IMR-90 (cell line): ENCODE measurements around the gene LIPI. TPM values are rescaled to one million over a fixed set of nuclear protein-coding genes. Genes with fewer than 3 reads are reported as not detected.

Experiments
- ATAC-seq: fragments of 200-7000 bp; cut with Tn5 transposase; 2 replicates; pipeline ENCODE4 v1.9.1; 2020; ENCODE audit warnings: low read depth, mild to moderate bottlenecking, moderate library complexity
- BruUV-seq: library from RNA; stranded (reverse); fragments of 400-500 nt; replicated peaks from 2 replicates; lab custom pipeline; 2021; lab: Mats Ljungman, UMichigan
- CTCF ChIA-PET: fragments of 300-600 bp; formaldehyde crosslinking; extraction: SDS; loops from one replicate; lab custom pipeline; 2021; ENCODE audit warnings: antibody characterized with exemption; lab: Yijun Ruan, JAX
- POLR2A ChIA-PET: fragments of 300-600 bp; sonication (Branson Sonifier 250); formaldehyde crosslinking; loops from one replicate; lab custom pipeline; 2022; ENCODE audit warnings: antibody characterized with exemption; ENCODE audit not compliant: unreplicated experiment; lab: Charles Lee
- DNase-seq: peaks from one replicate; pipeline ENCODE4 v3.0.0; 2013
- H2AFZ ChIP-seq: replicated peaks from 2 replicates; pipeline ENCODE3; 2013; ENCODE audit warnings: low read length, mild to moderate bottlenecking; ENCODE audit not compliant: poor library complexity
- H2AK5ac ChIP-seq: 2 replicates; pipeline ENCODE4 v1.6.1; 2013; ENCODE audit warnings: low read depth, low read length, inconsistent platforms
- H2AK9ac ChIP-seq: replicated peaks from 2 replicates; pipeline ENCODE3; 2013; ENCODE audit warnings: mild to moderate bottlenecking, low read depth, low read length, moderate library complexity; ENCODE audit not compliant: poor library complexity
- H2BK120ac ChIP-seq: 2 replicates; pipeline ENCODE4 v1.6.1; 2013; ENCODE audit warnings: low read depth, low read length, inconsistent platforms
- H2BK15ac ChIP-seq: 3 replicates; pipeline ENCODE4 v1.6.1; 2013; ENCODE audit warnings: low read depth, low read length, inconsistent platforms
- H2BK20ac ChIP-seq: 2 replicates; pipeline ENCODE4 v1.6.1; 2013; ENCODE audit warnings: low read depth, mild to moderate bottlenecking, inconsistent platforms, low read length, moderate library complexity
- H2BK5ac ChIP-seq: 2 replicates; pipeline ENCODE4 v1.6.1; 2013; ENCODE audit warnings: mild to moderate bottlenecking, low read depth, low read length, inconsistent platforms; ENCODE audit not compliant: poor library complexity, severe bottlenecking
- H3K14ac ChIP-seq: replicated peaks from 2 replicates; pipeline ENCODE4 v1.6.1; 2013; ENCODE audit warnings: low read depth, low read length, inconsistent platforms
- H3K18ac ChIP-seq: 2 replicates; pipeline ENCODE4 v1.6.1; 2013; ENCODE audit warnings: low read depth, low read length, control low read depth
- H3K23ac ChIP-seq: 2 replicates; pipeline ENCODE4 v1.6.1; 2013; ENCODE audit warnings: low read depth, low read length, inconsistent platforms
- H3K27ac ChIP-seq: 2 replicates; pipeline ENCODE4 v1.5.1; 2013; ENCODE audit warnings: mild to moderate bottlenecking, control low read depth, low read length; ENCODE audit not compliant: insufficient read depth
- H3K27me3 ChIP-seq: 2 replicates; pipeline ENCODE4 v1.6.1; 2013; ENCODE audit warnings: low read length; ENCODE audit not compliant: control insufficient read depth, insufficient read depth
- H3K36me3 ChIP-seq: 2 replicates; pipeline ENCODE4 v1.6.1; 2013; ENCODE audit warnings: low read length, mixed read lengths; ENCODE audit not compliant: control insufficient read depth, insufficient read depth
- H3K4ac ChIP-seq: 2 replicates; pipeline ENCODE4 v1.6.1; 2013; ENCODE audit warnings: low read depth, low read length, inconsistent platforms
- H3K4me1 ChIP-seq: 2 replicates; pipeline ENCODE4 v1.6.1; 2013; ENCODE audit warnings: low read length, mixed read lengths; ENCODE audit not compliant: control insufficient read depth, insufficient read depth
- H3K4me2 ChIP-seq: 2 replicates; pipeline ENCODE4 v1.6.1; 2013; ENCODE audit warnings: low read depth, mild to moderate bottlenecking, control low read depth, low read length, moderate library complexity
- H3K4me3 ChIP-seq: 2 replicates; pipeline ENCODE4 v1.5.1; 2013; ENCODE audit warnings: low read depth, mild to moderate bottlenecking, control low read depth, low read length, moderate library complexity; ENCODE audit not compliant: insufficient read depth
- H3K56ac ChIP-seq: 2 replicates; pipeline ENCODE4 v1.6.1; 2013; ENCODE audit warnings: low read length, inconsistent platforms; ENCODE audit not compliant: insufficient read depth; ENCODE audit errors: extremely low read depth
- H3K79me1 ChIP-seq, 2 experiments: 2 replicates each; pipeline ENCODE4 v1.6.1; 2013; ENCODE audit warnings: low read length in 2 of 2, inconsistent platforms in 1 of 2, low read depth in 1 of 2
- H3K9ac ChIP-seq: 2 replicates; pipeline ENCODE4 v1.6.1; 2013; ENCODE audit warnings: low read depth, low read length, control low read depth
- H3K9me1 ChIP-seq: 2 replicates; pipeline ENCODE4 v1.6.1; 2013; ENCODE audit warnings: low read length, inconsistent platforms; ENCODE audit not compliant: insufficient read depth
- H3K9me3 ChIP-seq: 2 replicates; pipeline ENCODE4 v1.6.1; 2013; ENCODE audit warnings: low read length; ENCODE audit not compliant: control insufficient read depth, insufficient read depth
- H4K20me1 ChIP-seq: 2 replicates; pipeline ENCODE4 v1.6.1; 2013; ENCODE audit warnings: low read length, inconsistent platforms; ENCODE audit not compliant: insufficient read depth
- H4K5ac ChIP-seq: 2 replicates; pipeline ENCODE4 v1.6.1; 2013; ENCODE audit warnings: mild to moderate bottlenecking, low read depth, low read length, control low read depth
- H4K8ac ChIP-seq, 2 experiments: 2 replicates each; pipeline ENCODE4 v1.6.1; 2013; ENCODE audit warnings: low read depth in 2 of 2, low read length in 2 of 2, control low read depth in 1 of 2, inconsistent platforms in 1 of 2
- H4K91ac ChIP-seq: 2 replicates; pipeline ENCODE4 v1.6.1; 2013; ENCODE audit warnings: low read depth, low read length, inconsistent platforms; ENCODE audit not compliant: insufficient read depth
- BHLHE40 ChIP-seq: fragments of 150-350 bp; IDR thresholded peaks from 2 replicates; pipeline ENCODE4 v1.6.1; 2016; ENCODE audit warnings: mild to moderate bottlenecking, low read depth, low read length
- CEBPB ChIP-seq: IDR thresholded peaks from 2 replicates; pipeline ENCODE4 v1.6.1; 2012; ENCODE audit warnings: low read depth, low read length, improper control_type of control experiment
- CTCF ChIP-seq: conservative IDR thresholded peaks from 2 replicates; pipeline ENCODE4 v1.5.1; 2012; ENCODE audit warnings: mild to moderate bottlenecking, low read depth, low read length, improper control_type of control experiment
- ELK1 ChIP-seq: fragments of 150-350 bp; IDR thresholded peaks from 2 replicates; pipeline ENCODE4 v1.6.1; 2016; ENCODE audit warnings: low read depth, mild to moderate bottlenecking, low read length, moderate library complexity, borderline replicate concordance
- FOS ChIP-seq: fragments of 150-350 bp; IDR thresholded peaks from 2 replicates; pipeline ENCODE4 v1.6.1; 2016; ENCODE audit warnings: low read depth, low read length
- MAFK ChIP-seq: IDR thresholded peaks from 2 replicates; pipeline ENCODE4 v1.6.1; 2012; ENCODE audit warnings: low read depth, low read length, improper control_type of control experiment
- POLR2A ChIP-seq: IDR thresholded peaks from 2 replicates; pipeline ENCODE4 v1.6.1; 2012; ENCODE audit warnings: mild to moderate bottlenecking, low read depth, low read length
- RAD21 ChIP-seq: IDR thresholded peaks from 2 replicates; pipeline ENCODE4 v1.6.1; 2012; ENCODE audit warnings: low read length, improper control_type of control experiment
- RCOR1 ChIP-seq: IDR thresholded peaks from 2 replicates; pipeline ENCODE4 v1.6.1; 2012; ENCODE audit warnings: mild to moderate bottlenecking, low read length, improper control_type of control experiment; ENCODE audit not compliant: insufficient replicate concordance
- RFX5 ChIP-seq: IDR thresholded peaks from 2 replicates; pipeline ENCODE4 v1.8.0; 2012; ENCODE audit warnings: low read depth, mild to moderate bottlenecking, low read length, moderate library complexity
- SMC3 ChIP-seq: fragments of 150-350 bp; IDR thresholded peaks from 2 replicates; pipeline ENCODE4 v1.6.1; 2016; ENCODE audit warnings: low read depth, mild to moderate bottlenecking, antibody characterized with exemption, low read length, moderate library complexity
- dilution Hi-C: fragments of 300-500 bp; cut with HindIII; formaldehyde crosslinking; loops from one replicate; pipeline ENCODE4 v1.14.3; 2018; ENCODE audit warnings: low sequenced_read_pairs; ENCODE audit not compliant: unreplicated experiment
- in situ Hi-C: fragments of 300-500 bp; cut with MboI; formaldehyde crosslinking; loops from 3 replicates; pipeline ENCODE4 v1.14.3; 2019; ENCODE audit warnings: low sequenced_read_pairs, inconsistent platforms, mixed read lengths
- intact Hi-C: fragments of 100-400 bp; cut with micrococcal nuclease; formaldehyde crosslinking; loops from 2 replicates; pipeline ENCODE4 v1.10.0; 2022
- polyA plus RNA-seq, 3 experiments: library from polyadenylated mRNA; depleted of rRNA; stranded (reverse); fragments of >200 nt; gene quantifications; 2 replicates each; pipeline ENCODE4 v1.2.3, GENCODE V29; 2012; ENCODE audit warnings: low replicate concordance in 1 of 3
- total RNA-seq: library from RNA; depleted of rRNA; stranded (reverse); fragments of >200 nt; gene quantifications from 2 replicates; pipeline ENCODE4 v1.2.3, GENCODE V29; 2012

Gene LIPI
- total and polyA plus RNA-seq, 2 of the 4 experiments (the other 2 are of a cell fraction): not detected

GRCh38 chr21:14213164-14213563 is 2.4 kb upstream of the LIPI start:
- no peak overlapping the region for H3K4ac ChIP-seq
- no peaks in the 10 kb centered on the region for H3K79me1 ChIP-seq
- H2AK9ac ChIP-seq: no peak overlapping the region
- dilution Hi-C loops: no loop called here
- no peak overlapping the region for H2AK5ac ChIP-seq
- no peak for ATAC-seq
- no peaks in the 10 kb centered on the region for H3K4me1 ChIP-seq
- H3K9me1 ChIP-seq: no peaks in the 10 kb centered on the region
- H2BK20ac ChIP-seq: no peak overlapping the region
- in situ Hi-C loops: no loop called here
- H4K8ac ChIP-seq: no peak overlapping the region
- no peak overlapping the region for H3K4me3 ChIP-seq
- intact Hi-C loops: no loop called here
- no peak overlapping the region for H3K27ac ChIP-seq
- no peaks in the 10 kb centered on the region for H4K20me1 ChIP-seq
- POLR2A ChIA-PET: no interaction called here
- H3K56ac ChIP-seq: no peak overlapping the region
- no peak overlapping the region for H2BK120ac ChIP-seq
- H3K23ac ChIP-seq: no peak overlapping the region
- no peaks in the 10 kb centered on the region for H3K36me3 ChIP-seq
- no peak for DNase-seq
- no peak overlapping the region for H4K5ac ChIP-seq
- no peaks in the 10 kb centered on the region for H3K27me3 ChIP-seq
- no peak overlapping the region for H2BK5ac ChIP-seq
- no peak overlapping the region for H3K18ac ChIP-seq
- BruUV-seq: no TSS peak
- no peak overlapping the region for H2BK15ac ChIP-seq
- H3K9me3 ChIP-seq: no peaks in the 10 kb centered on the region
- no peak overlapping the region for H3K9ac ChIP-seq
- no peak for TF ChIP-seq RAD21
- no peak for TF ChIP-seq FOS
- no peak for TF ChIP-seq RCOR1
- TF ChIP-seq POLR2A: no peak
- TF ChIP-seq BHLHE40: no peak
- no peak for TF ChIP-seq CEBPB
- TF ChIP-seq ELK1: no peak
- no peak for TF ChIP-seq MAFK
- TF ChIP-seq SMC3: no peak
- TF ChIP-seq CTCF: no peak
- no peak for TF ChIP-seq RFX5
- no peak overlapping the region for H3K14ac ChIP-seq
- H4K91ac ChIP-seq: no peak overlapping the region
- H3K4me2 ChIP-seq: no peak overlapping the region
- CTCF ChIA-PET: no interaction called here
- H2AFZ ChIP-seq: no peak overlapping the region
